Astrocyte of the hippocampus (primary cell): ENCODE data around the gene LILRA6.
"Not testable (repeated sequence)": the region's sequence is repeated elsewhere in the genome, so short reads cannot be mapped to it uniquely, and the experiment has no call there.

Source experiments
- DNase-seq: peaks from one replicate; pipeline ENCODE4 v3.0.0; 2011; ENCODE audit warnings: low read depth, low spot score

LILRA6 gene

GRCh38 chr19:54207983-54208783, 34.4 kb downstream of the LILRA6 start:
- peak; percentile 69 for DNase-seq

GRCh38 chr19:54207676-54207982, 35.0 kb downstream of the LILRA6 start:
- no peak for DNase-seq

- not testable (repeated sequence) for DNase-seq
These were observed 35.4 kb downstream of the LILRA6 start for GRCh38 chr19:54207193-54207592.

- DNase-seq = no peak
These were observed 35.8 kb downstream of the LILRA6 start for GRCh38 chr19:54206831-54207177.

DNA sequence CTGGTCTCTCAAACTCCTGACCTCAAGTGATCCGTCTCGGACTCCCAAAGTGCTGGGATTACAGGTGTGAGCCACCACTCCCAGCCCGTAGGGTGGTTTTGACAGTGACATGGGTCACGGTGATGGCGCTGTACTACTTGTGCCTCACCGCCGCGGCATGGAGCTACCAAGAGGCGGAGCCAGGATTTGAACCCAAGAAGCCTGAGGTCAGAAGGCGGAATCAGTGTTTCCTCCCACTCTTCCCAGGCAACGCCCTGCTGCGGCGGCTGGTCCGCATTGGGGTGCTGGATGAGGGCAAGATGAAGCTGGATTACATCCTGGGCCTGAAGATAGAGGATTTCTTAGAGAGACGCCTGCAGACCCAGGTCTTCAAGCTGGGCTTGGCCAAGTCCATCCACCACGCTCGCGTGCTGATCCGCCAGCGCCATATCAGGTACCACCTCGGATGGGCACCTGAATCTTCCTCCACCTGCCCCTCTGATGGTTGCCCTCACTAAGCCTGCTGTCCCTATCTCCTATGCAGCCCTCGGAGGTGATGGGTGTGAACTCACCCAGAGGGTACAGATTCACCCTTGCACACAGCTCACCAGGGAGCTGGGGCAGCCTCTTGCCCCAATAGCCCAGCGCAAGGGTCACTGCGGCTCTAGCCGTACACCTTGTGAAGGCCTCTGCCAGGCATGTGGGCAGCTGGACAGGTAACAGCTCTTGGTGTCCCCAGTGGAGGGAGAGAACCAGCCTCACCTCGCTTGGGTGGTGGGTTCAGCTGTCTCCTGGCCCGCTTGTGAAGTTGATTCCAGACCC, 36.4 kb downstream of the LILRA6 start:
- DNase-seq = no peak

DNA sequence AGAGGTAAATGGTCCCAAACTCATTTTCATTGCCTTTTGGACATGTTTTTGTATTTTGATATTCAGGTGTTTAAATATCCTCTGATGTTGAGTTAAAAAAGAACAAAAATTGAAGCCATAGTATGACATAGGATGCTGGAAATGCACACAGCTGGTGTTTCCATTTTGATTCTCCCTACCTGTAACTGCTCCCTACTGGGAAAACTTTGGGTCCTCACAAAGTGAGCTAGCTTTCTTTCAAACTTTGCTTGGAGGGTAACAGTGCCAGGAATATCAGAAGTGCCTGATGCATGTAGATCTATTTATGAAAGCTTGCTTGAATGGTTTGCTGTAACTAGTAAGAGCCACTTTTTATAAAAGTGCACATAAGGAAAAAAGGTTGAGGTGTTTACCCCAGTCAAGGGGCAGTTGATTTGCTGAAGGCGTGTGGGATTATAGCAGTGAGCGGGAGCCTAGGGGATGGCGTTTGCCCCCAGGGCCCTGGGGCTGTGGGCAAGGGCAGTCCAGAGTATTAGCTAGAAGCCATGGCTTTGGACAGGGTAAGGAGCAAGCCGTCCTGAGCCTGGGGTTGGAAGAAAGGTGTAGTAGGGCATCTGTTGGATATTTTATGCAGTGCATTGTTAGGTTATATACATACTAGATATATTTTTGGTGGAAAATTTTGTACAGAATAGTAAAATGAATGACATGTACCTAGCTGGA, 37.7 kb downstream of the LILRA6 start:
- DNase-seq = no peak

DNA sequence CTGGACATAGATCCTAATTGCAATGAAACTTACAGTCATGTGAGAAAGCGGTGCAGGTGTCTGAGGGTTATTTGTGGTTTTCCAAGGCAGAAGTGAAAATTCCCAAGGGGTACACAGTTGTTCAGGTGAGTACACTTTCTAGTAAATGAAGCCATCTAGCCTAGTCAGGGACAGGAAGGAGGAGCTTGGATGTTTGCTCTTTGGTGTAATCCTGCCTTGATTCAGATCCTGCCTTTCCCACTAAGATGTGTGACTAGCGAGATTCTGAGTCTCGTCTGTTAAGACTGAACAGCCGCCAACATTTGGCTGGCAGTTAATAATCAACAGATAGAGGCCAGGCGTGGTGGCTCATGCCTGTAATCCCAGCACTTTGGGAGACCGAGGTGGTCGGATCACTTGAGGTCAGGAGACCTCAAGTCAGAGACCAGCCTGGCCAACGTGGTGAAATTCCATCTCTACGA, 39.4 kb downstream of the LILRA6 start:
- no peak for DNase-seq

DNA sequence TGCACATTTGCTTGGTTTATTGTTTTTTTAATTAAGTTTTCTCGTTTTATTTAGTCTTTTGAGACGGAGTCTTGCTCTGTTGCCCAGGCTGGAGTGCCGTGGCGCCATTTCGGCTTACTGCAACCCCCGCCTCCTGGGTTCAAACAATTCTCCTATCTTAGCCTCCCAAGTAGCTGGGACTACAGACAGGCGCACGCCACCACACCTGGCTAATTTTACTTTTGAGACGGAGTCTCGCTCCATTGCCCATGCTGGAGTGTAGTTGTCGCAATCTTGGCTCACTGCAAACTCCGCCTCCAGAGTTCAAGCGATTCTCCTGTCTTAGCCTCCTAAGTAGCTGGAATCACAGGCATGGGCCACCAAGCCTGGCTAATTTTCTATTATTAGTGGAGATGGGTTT, 40.6 kb downstream of the LILRA6 start:
- no peak for DNase-seq

GRCh38 chr19:54201172-54201701, 41.4 kb downstream of the LILRA6 start:
- DNase-seq = no peak

DNA sequence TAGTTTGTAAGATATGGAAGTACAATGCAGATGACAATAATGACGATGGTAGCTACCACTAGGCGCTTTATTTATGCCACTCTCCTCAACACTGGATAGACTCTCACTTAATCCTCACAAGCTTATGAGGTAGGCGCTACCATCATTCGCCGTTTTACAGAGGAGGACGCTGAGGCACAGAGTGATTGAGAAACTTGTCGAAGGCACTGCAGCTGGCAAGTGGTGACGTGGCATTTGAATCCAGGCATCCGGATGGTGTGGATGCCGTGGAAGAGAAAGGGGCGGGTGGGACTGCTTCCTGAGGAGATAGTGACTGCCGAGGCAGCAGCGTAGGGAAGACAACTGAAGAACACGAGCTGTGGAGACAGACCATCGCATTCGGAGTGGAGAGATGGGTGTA, 43.2 kb downstream of the LILRA6 start:
- no peak for DNase-seq

DNA sequence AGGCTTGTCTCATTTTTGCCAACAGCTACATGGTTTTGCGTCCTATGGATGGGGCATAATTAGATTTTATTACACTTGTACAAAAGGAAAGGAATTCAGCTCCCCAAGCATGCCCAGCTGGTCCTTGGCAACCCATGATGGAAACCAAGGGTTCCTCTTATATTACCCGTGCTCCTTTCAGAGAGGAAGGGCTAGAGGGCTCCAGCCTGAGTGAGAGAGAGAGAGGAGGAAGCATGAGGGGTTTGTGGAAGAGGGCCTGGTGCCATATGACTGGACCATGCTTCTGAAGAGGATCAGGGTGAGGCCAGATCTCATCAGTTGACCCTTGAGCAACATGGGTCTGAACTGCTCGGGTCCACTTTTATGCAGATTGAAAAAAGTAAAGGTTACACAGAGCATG, 45.5 kb downstream of the LILRA6 start:
- DNase-seq = no peak

DNA sequence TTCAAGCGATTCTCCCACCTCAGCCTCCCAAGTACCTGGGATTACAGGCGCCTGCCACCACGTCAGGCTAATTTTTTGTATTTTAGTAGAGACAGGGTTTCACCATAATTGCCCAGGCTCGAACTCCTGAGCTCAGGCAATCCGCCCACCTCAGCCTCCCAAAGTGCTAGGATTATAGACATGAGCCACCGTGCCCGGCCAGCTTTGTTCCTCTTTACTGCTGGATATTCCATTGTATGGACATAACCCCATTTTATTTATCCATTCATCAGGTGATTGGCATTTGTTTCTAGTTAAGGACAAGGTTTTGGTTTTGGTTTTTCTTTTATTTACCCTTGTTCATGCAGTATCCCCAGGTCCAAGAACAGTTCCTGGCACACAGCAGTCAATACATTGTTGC, 46.1 kb downstream of the LILRA6 start:
- DNase-seq = no peak

DNA sequence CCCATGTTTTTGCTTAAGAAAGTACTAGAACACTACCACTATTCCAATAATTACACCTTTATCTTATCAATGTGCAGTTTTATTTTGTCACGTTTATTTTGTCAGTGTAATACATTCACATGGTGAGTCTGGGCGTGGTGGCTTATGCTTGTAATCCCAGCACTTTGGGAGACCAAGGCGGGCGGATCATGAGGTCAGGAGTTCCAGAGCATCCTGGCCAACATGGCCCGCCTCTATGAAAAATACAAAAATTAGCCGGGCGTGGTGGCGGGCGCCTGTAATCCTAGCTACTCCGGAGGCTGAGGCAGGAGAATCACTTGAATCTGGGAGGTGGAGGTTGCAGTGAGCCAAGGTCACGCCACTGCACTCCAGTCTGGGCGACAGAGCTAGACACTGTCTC, 48.1 kb downstream of the LILRA6 start:
- DNase-seq = not testable (repeated sequence)

GRCh38 chr19:54193011-54193410, 49.6 kb downstream of the LILRA6 start:
- DNase-seq = no peak

GRCh38 chr19:54191811-54192453, 50.7 kb downstream of the LILRA6 start:
- no peak for DNase-seq

DNA sequence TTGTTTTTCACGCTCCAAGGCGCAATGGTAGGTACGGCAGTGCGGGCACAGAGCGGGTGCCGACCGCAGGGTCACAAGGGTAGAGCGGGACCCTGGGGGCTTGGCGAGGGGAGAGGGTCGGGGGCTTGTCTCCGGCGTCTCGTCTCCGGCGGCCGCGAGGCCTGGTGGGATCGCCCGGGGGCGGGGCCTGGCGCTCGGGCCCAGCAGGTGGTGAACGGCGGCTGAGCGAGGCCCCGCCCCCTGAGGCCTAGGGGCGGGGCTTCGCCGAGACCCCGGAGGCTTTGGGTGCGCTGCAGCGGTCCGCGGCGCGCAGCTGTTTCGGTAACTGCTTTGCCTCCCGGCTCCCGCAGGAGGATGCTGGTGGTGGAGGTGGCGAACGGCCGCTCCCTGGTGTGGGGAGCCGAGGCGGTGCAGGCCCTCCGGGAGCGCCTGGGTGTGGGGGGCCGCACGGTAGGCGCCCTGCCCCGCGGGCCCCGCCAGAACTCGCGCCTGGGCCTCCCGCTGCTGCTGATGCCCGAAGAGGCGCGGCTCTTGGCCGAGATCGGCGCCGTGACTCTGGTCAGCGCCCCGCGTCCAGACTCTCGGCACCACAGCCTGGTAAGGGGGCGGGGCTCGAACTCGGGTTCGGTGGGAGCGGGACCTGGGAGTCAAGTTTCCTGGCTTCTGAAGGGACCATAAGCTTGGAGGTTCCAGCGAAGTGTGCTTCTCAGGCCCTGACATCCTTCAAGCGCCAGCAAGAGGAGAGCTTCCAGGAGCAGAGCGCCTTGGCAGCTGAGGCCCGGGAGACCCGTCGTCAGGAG, 51.4 kb downstream of the LILRA6 start, which contains the start of gene TSEN34:
TSS of gene TSEN34 (plus strand) at position 298 of the 800 bp plus-strand sequence. CDS start at position 355, 57 bp downstream.
- peak; percentile 95 for DNase-seq

- peak; percentile 100 for DNase-seq
These were observed 52.0 kb downstream of the LILRA6 start for GRCh38 chr19:54190503-54191010.

GRCh38 chr19:54189735-54190502, 52.7 kb downstream of the LILRA6 start:
- peak; percentile 100 for DNase-seq

GRCh38 chr19:54189145-54189734, 53.4 kb downstream of the LILRA6 start, which contains the start of gene MBOAT7:
TSS of gene MBOAT7 (minus strand) at chr19:54189580. CDS start at chr19:54188508, 1,072 bp downstream.
- no peak for DNase-seq
